ENCODE data around the gene IP6K2. TPM values are rescaled to one million over a fixed set of nuclear protein-coding genes. Genes with fewer than 3 reads are reported as not detected.

The IP6K2 gene
- total and polyA plus RNA-seq, 2 of the 8 experiments (the other 6 are each of a cell fraction or from before 2014, with no cell fraction given) = 95.8 to 144 TPM

GRCh38 chr3:48655063-48655462, 62.0 kb downstream of the IP6K2 start (continued):
- no peak for TF ChIP-seq SAP30 (IDR thresholded peaks at IDR 0.05; ENCODE audit: insufficient read depth, insufficient replicate concordance, low read length)
